Renal cortical epithelial cell (primary cell): ENCODE measurements around the gene TOM1. TPM values are rescaled to one million over a fixed set of nuclear protein-coding genes. Genes with fewer than 3 reads are reported as not detected.

Source experiments
- DNase-seq: peaks from one replicate; pipeline ENCODE4 v3.0.0-alpha.2; 2011; ENCODE audit warnings: low read depth
- total RNA-seq: library from RNA; depleted of rRNA; stranded (reverse); fragments of >200 nt; gene quantifications from 2 replicates; pipeline ENCODE4 v1.2.3, GENCODE V29; 2014

The TOM1 gene
- total RNA-seq, 1 donor from 2014 or later: 23.6 TPM

GRCh38 chr22:35324067-35324466 is 24.4 kb downstream of the TOM1 start:
- DNase-seq: no peak

GRCh38 chr22:35324762-35325161 is 25.1 kb downstream of the TOM1 start:
- no peak for DNase-seq

GRCh38 chr22:35325209-35325608 is 25.5 kb downstream of the TOM1 start:
- DNase-seq: no peak

- DNase-seq: no peak
Measured at GRCh38 chr22:35326854-35327562, 27.3 kb downstream of the TOM1 start.

GRCh38 chr22:35327690-35328471 is 28.2 kb downstream of the TOM1 start:
- DNase-seq: no peak

GRCh38 chr22:35328472-35328885 is 28.8 kb downstream of the TOM1 start:
- no peak for DNase-seq

- DNase-seq: no peak
Measured at GRCh38 chr22:35329114-35329847, 29.6 kb downstream of the TOM1 start.

- peak; percentile 57 for DNase-seq
Measured at GRCh38 chr22:35330258-35330861, 30.7 kb downstream of the TOM1 start.

- no peak for DNase-seq
Measured at GRCh38 chr22:35332278-35332677, 32.6 kb downstream of the TOM1 start.

GRCh38 chr22:35333220-35333619 is 33.5 kb downstream of the TOM1 start:
- DNase-seq: no peak

- DNase-seq: no peak
Measured at GRCh38 chr22:35334004-35334403, 34.3 kb downstream of the TOM1 start.

- no peak for DNase-seq
Measured at GRCh38 chr22:35335468-35335867, 35.8 kb downstream of the TOM1 start.

GRCh38 chr22:35335936-35336781 is 36.5 kb downstream of the TOM1 start:
- DNase-seq: no peak

GRCh38 chr22:35337932-35338331 is 38.2 kb downstream of the TOM1 start:
- no peak for DNase-seq

- no peak for DNase-seq
Measured at GRCh38 chr22:35341090-35341874, 41.6 kb downstream of the TOM1 start.

GRCh38 chr22:35342390-35342789 is 42.7 kb downstream of the TOM1 start:
- DNase-seq: no peak

- DNase-seq: no peak
Measured at GRCh38 chr22:35343664-35344550, 44.2 kb downstream of the TOM1 start.

- DNase-seq: no peak
Measured at GRCh38 chr22:35344956-35345690, 45.4 kb downstream of the TOM1 start.
